Esophagus squamous epithelium (tissue), 5 donors: Measurements from ENCODE around the gene LILRB1. TPM values are rescaled to one million over a fixed set of nuclear protein-coding genes. Genes with fewer than 3 reads are reported as not detected.

Source experiments
- DNase-seq: peaks from one replicate; lab custom pipeline; 2025; lab: John Stamatoyannopoulos, UW
- H3K27ac ChIP-seq, 4 donors: fragments of 200-600 bp; sonication (generic); one replicate each; pipeline ENCODE4 v1.5.1; 2016 to 2019; ENCODE audit warnings: mild to moderate bottlenecking in 1 of 4
- H3K27me3 ChIP-seq, 4 donors: fragments of 200-600 bp; sonication (generic); 1 replicate in 3 of 4; 2 replicates in 1 of 4; pipeline versions ENCODE4 v1.5.1 to v1.6.0; 2017 to 2021; ENCODE audit warnings: antibody characterized with exemption in 1 of 4
- H3K36me3 ChIP-seq, 3 donors: fragments of 200-600 bp; sonication (generic); one replicate each; pipeline ENCODE4 v1.5.1; 2016 to 2019
- H3K4me1 ChIP-seq, 3 donors: fragments of 200-600 bp; sonication (generic); one replicate each; pipeline ENCODE4 v1.5.1; 2017 to 2019
- H3K4me3 ChIP-seq, 4 donors: fragments of 200-600 bp; sonication (generic); 1 replicate in 3 of 4; 2 replicates in 1 of 4; pipeline ENCODE4 v1.5.1; 2016 to 2019; ENCODE audit warnings: mild to moderate bottlenecking in 2 of 4, moderate library complexity in 1 of 4
- H3K9me3 ChIP-seq, 3 donors: fragments of 200-600 bp; sonication (generic); one replicate each; pipeline ENCODE4 v1.5.1; 2016 to 2019
- POLR2A ChIP-seq, 4 donors: fragments of 450-650 bp; IDR thresholded peaks; one replicate each; pipeline ENCODE4 v1.6.1; 2017; ENCODE audit warnings: antibody characterized with exemption in 4 of 4, mild to moderate bottlenecking in 4 of 4, moderate library complexity in 3 of 4
- whole genome bisulfite sequencing, 2 donors: methylation state at CpG; one replicate each; pipeline ENCODE4 v1.1.5; 2018; 5-methylcytosine and 5-hydroxymethylcytosine counted together
- intact Hi-C: fragments of 100-400 bp; cut with DNase I; formaldehyde crosslinking; loops from one replicate; pipeline ENCODE4 v1.15.0; 2022
- total RNA-seq, 4 donors: library from RNA; depleted of rRNA; stranded (reverse); fragments of >200 nt; gene quantifications; one replicate each; pipeline ENCODE4 v1.1.0, GENCODE V29; 2016
- TF ChIP-seq, protein P1 (sequence below), 6 experiments: fragments of 450-650 bp in 4 of 6; fragments of 200-600 bp in 2 of 6; sonication (generic) in 2 of 6; IDR thresholded peaks; one replicate each; pipeline ENCODE4 v1.5.1; 2016 to 2019; ENCODE audit warnings: antibody characterized with exemption in 6 of 6, mild to moderate bottlenecking in 4 of 6, moderate library complexity in 4 of 6
- donor health status: DM: yes; HTN: yes; CAD: no.

Gene LILRB1
- total RNA-seq, 4 donors from 2014 or later: 0.75 to 2.3 (median 1.5) TPM; not detected in 1

DNA sequence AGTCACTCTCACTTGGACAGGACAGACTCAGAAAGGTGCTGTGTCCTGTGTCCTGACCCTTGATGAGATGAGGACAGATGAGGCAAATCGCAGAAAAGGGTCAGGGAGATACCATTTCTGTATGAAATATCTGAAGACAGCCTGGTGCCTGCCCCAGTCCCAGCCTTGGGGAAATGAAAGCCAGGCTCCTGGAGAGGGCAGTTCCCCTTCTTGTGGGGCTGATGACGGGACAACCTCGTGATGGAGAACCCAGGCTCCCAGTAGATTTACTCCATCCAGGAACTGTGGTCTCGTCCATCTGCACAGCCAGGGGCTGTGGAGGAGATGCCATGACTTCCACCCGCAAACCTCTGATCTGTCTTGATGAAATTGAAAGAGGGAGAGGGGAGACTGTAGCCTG lies 13.8 kb downstream of the LILRB1 start:
- DNase-seq: no peak
- Histone ChIP-seq H3K27ac (peak overlapping the region in 1 of 4 donors; percentile 28), H3K36me3 (no peaks in the 10 kb centered on the region), H3K4me3 (no peak overlapping the region), H3K9me3 (no peaks in the 10 kb centered on the region), H3K27me3 (peaks cover 0 to 14% (median 0%) of the 10 kb centered on the region in 4 donors), H3K4me1 (no peaks in the 10 kb centered on the region)
- 80% methylated on average over 1 of the region's 5 CpGs; no CpG with 5 or more reads in 1 of the 2 donors for WGBS, 2 donors
- TF ChIP-seq, protein P1, sequence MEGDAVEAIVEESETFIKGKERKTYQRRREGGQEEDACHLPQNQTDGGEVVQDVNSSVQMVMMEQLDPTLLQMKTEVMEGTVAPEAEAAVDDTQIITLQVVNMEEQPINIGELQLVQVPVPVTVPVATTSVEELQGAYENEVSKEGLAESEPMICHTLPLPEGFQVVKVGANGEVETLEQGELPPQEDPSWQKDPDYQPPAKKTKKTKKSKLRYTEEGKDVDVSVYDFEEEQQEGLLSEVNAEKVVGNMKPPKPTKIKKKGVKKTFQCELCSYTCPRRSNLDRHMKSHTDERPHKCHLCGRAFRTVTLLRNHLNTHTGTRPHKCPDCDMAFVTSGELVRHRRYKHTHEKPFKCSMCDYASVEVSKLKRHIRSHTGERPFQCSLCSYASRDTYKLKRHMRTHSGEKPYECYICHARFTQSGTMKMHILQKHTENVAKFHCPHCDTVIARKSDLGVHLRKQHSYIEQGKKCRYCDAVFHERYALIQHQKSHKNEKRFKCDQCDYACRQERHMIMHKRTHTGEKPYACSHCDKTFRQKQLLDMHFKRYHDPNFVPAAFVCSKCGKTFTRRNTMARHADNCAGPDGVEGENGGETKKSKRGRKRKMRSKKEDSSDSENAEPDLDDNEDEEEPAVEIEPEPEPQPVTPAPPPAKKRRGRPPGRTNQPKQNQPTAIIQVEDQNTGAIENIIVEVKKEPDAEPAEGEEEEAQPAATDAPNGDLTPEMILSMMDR (IDR thresholded peaks at IDR 0.05): no peak
- no peak for TF ChIP-seq POLR2A (IDR thresholded peaks at IDR 0.05)
- intact Hi-C loops: no loop called here

DNA sequence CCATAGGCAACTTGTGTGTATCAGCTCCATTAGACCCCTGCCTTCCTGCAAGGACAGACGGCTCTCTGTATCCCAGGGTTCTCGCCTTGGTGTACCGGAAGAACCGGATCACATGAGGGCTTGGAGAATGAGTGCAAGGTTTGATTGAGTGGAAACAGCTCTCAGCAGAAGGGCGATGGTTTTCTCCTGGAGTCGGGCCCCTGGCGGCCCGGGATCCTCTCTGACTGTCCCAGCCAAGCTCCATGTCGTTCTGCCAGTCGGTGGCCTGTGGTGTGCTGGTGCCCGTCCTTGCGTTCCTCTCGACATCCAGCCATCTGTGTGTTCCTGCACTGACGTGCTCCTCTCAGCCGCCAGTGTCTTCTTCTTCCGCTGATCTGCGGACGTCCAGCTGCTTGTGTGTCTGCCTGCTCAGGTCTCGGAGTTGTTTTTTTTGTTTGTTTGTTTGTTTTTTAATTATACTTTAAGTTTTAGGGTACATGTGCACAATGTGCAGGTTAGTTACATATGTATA lies 16.1 kb downstream of the LILRB1 start:
- Histone ChIP-seq H3K27me3 (peaks cover 0 to 14% (median 0%) of the 10 kb centered on the region in 4 donors), H3K27ac (no peak overlapping the region), H3K4me1 (no peaks in the 10 kb centered on the region), H3K36me3 (no peaks in the 10 kb centered on the region), H3K9me3 (no peaks in the 10 kb centered on the region), H3K4me3 (no peak overlapping the region)
- 86 to 87% methylated on average over 17 to 19 of the region's 19 CpGs for WGBS, 2 donors
- intact Hi-C loops: no loop called here
- DNase-seq: no peak
- no peak for TF ChIP-seq POLR2A (IDR thresholded peaks at IDR 0.05)
- TF ChIP-seq, protein P1 (IDR thresholded peaks at IDR 0.05): no peak

DNA sequence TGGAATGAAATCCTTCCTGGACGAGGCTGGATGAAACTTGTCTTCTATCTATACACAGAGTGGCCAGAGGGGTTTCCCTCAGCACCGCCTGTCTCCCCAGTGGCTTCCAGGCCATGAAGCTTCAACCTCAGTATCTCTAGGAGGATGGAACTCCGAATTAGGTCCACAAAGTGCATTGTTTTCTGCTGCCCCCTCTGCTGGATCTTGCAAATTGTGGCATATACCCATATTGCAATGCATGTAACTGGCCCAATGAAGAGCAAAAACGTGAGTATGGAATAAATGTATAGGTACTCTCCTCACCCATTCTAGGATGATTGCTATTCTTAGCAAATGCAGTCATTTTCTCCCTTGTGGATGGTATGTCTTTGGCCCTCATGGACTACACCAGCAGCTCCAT lies 17.8 kb downstream of the LILRB1 start:
- WGBS, 2 donors: 26 to 49% methylated on average over 4 of the region's 4 CpGs
- no peak for TF ChIP-seq POLR2A (IDR thresholded peaks at IDR 0.05)
- TF ChIP-seq, protein P1 (IDR thresholded peaks at IDR 0.05): no peak
- intact Hi-C loops: no loop called here

DNA sequence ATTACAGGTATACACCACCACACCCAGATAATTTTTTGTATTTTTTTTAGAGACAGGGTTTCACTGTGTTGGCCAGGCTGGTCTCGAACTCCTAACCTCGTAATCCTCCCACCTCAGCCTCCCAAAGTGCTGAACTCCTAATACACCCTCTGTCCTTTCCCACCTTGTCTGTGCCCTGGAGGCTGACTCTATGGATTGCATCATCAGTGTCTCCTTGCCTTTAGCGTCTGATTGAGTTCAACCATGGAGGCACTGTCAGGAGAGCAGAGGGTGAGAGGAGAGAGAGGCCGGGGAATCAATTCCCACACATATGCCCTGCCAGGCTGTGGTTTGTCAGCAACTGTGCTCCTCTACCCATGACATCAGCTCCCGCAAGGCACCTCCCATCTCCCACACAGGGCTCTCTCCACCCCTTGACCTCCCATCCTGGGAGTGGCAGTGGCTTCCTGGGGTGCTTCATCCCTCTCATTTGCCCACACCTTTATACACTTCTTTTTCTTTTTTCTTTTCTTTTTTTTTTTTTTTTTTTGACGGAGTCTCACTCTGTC lies 19.9 kb downstream of the LILRB1 start:
- H3K4me1 ChIP-seq: no peaks in the 10 kb centered on the region
- no peaks in the 10 kb centered on the region for H3K36me3 ChIP-seq
- H3K27me3 ChIP-seq: peaks cover 0 to 10% (median 0%) of the 10 kb centered on the region in 4 donors
- intact Hi-C loops: no loop called here
- no peaks in the 10 kb centered on the region for H3K9me3 ChIP-seq
- H3K27ac ChIP-seq: no peak overlapping the region
- 77% methylated on average over 5 to 6 of the region's 6 CpGs for WGBS, 2 donors
- TF ChIP-seq, protein P1 (IDR thresholded peaks at IDR 0.05): no peak
- no peak for TF ChIP-seq POLR2A (IDR thresholded peaks at IDR 0.05)
- H3K4me3 ChIP-seq: no peak overlapping the region
- DNase-seq: no peak

More for the DNA sequence above, 17.8 kb downstream of the LILRB1 start:
- no peak overlapping the region for H3K4me3 ChIP-seq
- no peaks in the 10 kb centered on the region for H3K9me3 ChIP-seq
- no peak overlapping the region for H3K27ac ChIP-seq
- peaks cover 0 to 18% (median 0%) of the 10 kb centered on the region in 4 donors for H3K27me3 ChIP-seq
- DNase-seq: no peak
- H3K4me1 ChIP-seq: no peaks in the 10 kb centered on the region
- no peaks in the 10 kb centered on the region for H3K36me3 ChIP-seq

DNA sequence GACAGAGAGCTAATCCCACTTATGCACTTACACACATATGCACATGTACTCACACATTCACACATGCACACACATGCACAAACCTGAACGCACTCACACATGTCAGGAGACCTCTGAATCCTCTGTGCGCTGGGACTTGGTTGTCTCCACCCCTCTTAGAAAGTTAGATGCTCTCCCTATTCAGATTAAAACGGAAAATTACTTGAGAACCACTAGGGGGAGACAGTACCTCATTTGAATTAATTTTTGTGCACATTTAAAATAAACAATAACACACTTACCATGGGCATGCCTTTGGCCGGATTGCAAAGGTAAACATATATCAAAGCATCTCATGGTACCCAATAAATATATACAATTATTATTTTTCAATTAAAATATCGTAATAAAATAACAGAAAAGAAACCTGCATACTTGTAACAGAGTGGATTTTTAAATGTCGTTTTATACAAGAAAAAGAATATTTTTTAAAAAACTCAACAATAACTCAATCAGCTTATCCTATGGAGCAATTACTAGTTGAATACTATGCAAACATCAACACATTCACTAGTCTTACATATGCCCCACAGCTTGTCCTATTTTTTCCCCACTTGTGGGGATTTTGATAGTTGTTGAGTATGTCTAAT lies 23.0 kb downstream of the LILRB1 start:
- intact Hi-C loops: no loop called here

More for the DNA sequence above, 23.0 kb downstream of the LILRB1 start:
- TF ChIP-seq, protein P1 (IDR thresholded peaks at IDR 0.05): peak; percentile 29 to 54 (median 42)
- no peak for TF ChIP-seq POLR2A (IDR thresholded peaks at IDR 0.05)
- Histone ChIP-seq H3K4me1 (no peaks in the 10 kb centered on the region), H3K4me3 (no peak overlapping the region), H3K9me3 (no peaks in the 10 kb centered on the region), H3K27ac (no peak overlapping the region), H3K36me3 (no peaks in the 10 kb centered on the region), H3K27me3 (peaks cover 0 to 10% (median 0%) of the 10 kb centered on the region in 4 donors)
- DNase-seq: no peak
- 26 to 37% methylated on average over 6 of the region's 6 CpGs for WGBS, 2 donors
